ENCODE measurements around the gene RYR1.

Gene RYR1

GRCh38 chr19:38538386-38538785 is 104.9 kb downstream of the RYR1 start:
- WGBS (ENCODE audit: extremely low coverage, insufficient coverage, low lambda C conversion rate): no CpG with 5 or more reads among the region's 3 CpGs
- Histone ChIP-seq H3K4ac (ENCODE audit: low read depth, low read length) (no peak overlapping the region), H3K56ac (ENCODE audit: low read length) (no peak overlapping the region), H3K4me1 (ENCODE audit: control insufficient read depth, low read depth, low read length) (no peaks in the 10 kb centered on the region), H2BK5ac (ENCODE audit: low read length) (no peak overlapping the region), H4K8ac (ENCODE audit: low read depth, low read length) (no peak overlapping the region), H3K9ac (ENCODE audit: low read length) (no peak overlapping the region), H3K36me3 (ENCODE audit: control insufficient read depth, insufficient read depth, low read length) (no peaks in the 10 kb centered on the region), H3K79me2 (ENCODE audit: control insufficient read depth, insufficient read depth, low read length) (no peaks in the 10 kb centered on the region), H3K4me3 (ENCODE audit: low read length) (no peak overlapping the region), H3K79me1 (ENCODE audit: low read length) (no peaks in the 10 kb centered on the region), H4K5ac (ENCODE audit: low read length) (no peak overlapping the region), H3K23ac (ENCODE audit: low read length) (no peak overlapping the region), H3K18ac (ENCODE audit: low read length) (no peak overlapping the region), H3K27me3 (ENCODE audit: insufficient read depth, low read length, poor library complexity) (no peaks in the 10 kb centered on the region), H3K27ac (ENCODE audit: low read depth, low read length) (no peak overlapping the region), H3K4me2 (ENCODE audit: low read length) (no peak overlapping the region), H2AK5ac (ENCODE audit: low read length) (no peak overlapping the region), H2BK15ac (replicated peaks; ENCODE audit: low read depth) (no peak overlapping the region), H2BK120ac (ENCODE audit: low read depth, low read length) (no peak overlapping the region)
- DNase-seq: no peak

- no peak overlapping the region for H3K4ac ChIP-seq (ENCODE audit: low read depth, low read length)
- H3K79me2 ChIP-seq (ENCODE audit: control insufficient read depth, insufficient read depth, low read length): no peaks in the 10 kb centered on the region
- H3K4me2 ChIP-seq (ENCODE audit: low read length): no peak overlapping the region
- H3K9ac ChIP-seq (ENCODE audit: low read length): no peak overlapping the region
- no peak overlapping the region for H4K5ac ChIP-seq (ENCODE audit: low read length)
- no peak overlapping the region for H3K27ac ChIP-seq (ENCODE audit: low read depth, low read length)
- H4K8ac ChIP-seq (ENCODE audit: low read depth, low read length): no peak overlapping the region
- no peak overlapping the region for H2BK120ac ChIP-seq (ENCODE audit: low read depth, low read length)
- H3K23ac ChIP-seq (ENCODE audit: low read length): no peak overlapping the region
- no peaks in the 10 kb centered on the region for H3K79me1 ChIP-seq (ENCODE audit: low read length)
- no peak overlapping the region for H3K18ac ChIP-seq (ENCODE audit: low read length)
- no peaks in the 10 kb centered on the region for H3K36me3 ChIP-seq (ENCODE audit: control insufficient read depth, insufficient read depth, low read length)
- no CpG with 5 or more reads among the region's 6 CpGs for WGBS (ENCODE audit: extremely low coverage, insufficient coverage, low lambda C conversion rate)
- H3K4me1 ChIP-seq (ENCODE audit: control insufficient read depth, low read depth, low read length): no peaks in the 10 kb centered on the region
- DNase-seq: no peak
- H3K4me3 ChIP-seq (ENCODE audit: low read length): no peak overlapping the region
- no peaks in the 10 kb centered on the region for H3K27me3 ChIP-seq (ENCODE audit: insufficient read depth, low read length, poor library complexity)
- no peak overlapping the region for H2BK15ac ChIP-seq (replicated peaks; ENCODE audit: low read depth)
- no peak overlapping the region for H3K56ac ChIP-seq (ENCODE audit: low read length)
- H2AK5ac ChIP-seq (ENCODE audit: low read length): no peak overlapping the region
- no peak overlapping the region for H2BK5ac ChIP-seq (ENCODE audit: low read length)
Measured at GRCh38 chr19:38538793-38539528, 105.5 kb downstream of the RYR1 start.

GRCh38 chr19:38539751-38540150 is 106.3 kb downstream of the RYR1 start:
- no peaks in the 10 kb centered on the region for H3K27me3 ChIP-seq (ENCODE audit: insufficient read depth, low read length, poor library complexity)
- H3K36me3 ChIP-seq (ENCODE audit: control insufficient read depth, insufficient read depth, low read length): no peaks in the 10 kb centered on the region
- H3K9ac ChIP-seq (ENCODE audit: low read length): no peak overlapping the region
- H3K79me2 ChIP-seq (ENCODE audit: control insufficient read depth, insufficient read depth, low read length): no peaks in the 10 kb centered on the region
- no peak overlapping the region for H3K4me3 ChIP-seq (ENCODE audit: low read length)
- H2BK5ac ChIP-seq (ENCODE audit: low read length): no peak overlapping the region
- H4K5ac ChIP-seq (ENCODE audit: low read length): no peak overlapping the region
- no peaks in the 10 kb centered on the region for H3K79me1 ChIP-seq (ENCODE audit: low read length)
- no peak overlapping the region for H3K18ac ChIP-seq (ENCODE audit: low read length)
- no peak overlapping the region for H2AK5ac ChIP-seq (ENCODE audit: low read length)
- no peak overlapping the region for H3K4me2 ChIP-seq (ENCODE audit: low read length)
- H3K56ac ChIP-seq (ENCODE audit: low read length): no peak overlapping the region
- H3K27ac ChIP-seq (ENCODE audit: low read depth, low read length): no peak overlapping the region
- no peak for DNase-seq
- peaks cover 1% of the 10 kb centered on the region for H3K4me1 ChIP-seq (ENCODE audit: control insufficient read depth, low read depth, low read length)
- H4K8ac ChIP-seq (ENCODE audit: low read depth, low read length): no peak overlapping the region
- no peak overlapping the region for H3K4ac ChIP-seq (ENCODE audit: low read depth, low read length)
- no CpG with 5 or more reads among the region's 1 CpG for WGBS (ENCODE audit: extremely low coverage, insufficient coverage, low lambda C conversion rate)
- H2BK120ac ChIP-seq (ENCODE audit: low read depth, low read length): no peak overlapping the region
- no peak overlapping the region for H2BK15ac ChIP-seq (replicated peaks; ENCODE audit: low read depth)
- no peak overlapping the region for H3K23ac ChIP-seq (ENCODE audit: low read length)

- Histone ChIP-seq H2BK120ac (ENCODE audit: low read depth, low read length) (no peak overlapping the region), H2AK5ac (ENCODE audit: low read length) (no peak overlapping the region), H3K79me2 (ENCODE audit: control insufficient read depth, insufficient read depth, low read length) (no peaks in the 10 kb centered on the region), H3K4me1 (ENCODE audit: control insufficient read depth, low read depth, low read length) (peaks cover 2% of the 10 kb centered on the region), H4K5ac (ENCODE audit: low read length) (no peak overlapping the region), H3K4me3 (ENCODE audit: low read length) (no peak overlapping the region), H3K23ac (ENCODE audit: low read length) (no peak overlapping the region), H3K36me3 (ENCODE audit: control insufficient read depth, insufficient read depth, low read length) (no peaks in the 10 kb centered on the region), H3K27ac (ENCODE audit: low read depth, low read length) (no peak overlapping the region), H2BK5ac (ENCODE audit: low read length) (no peak overlapping the region), H3K4me2 (ENCODE audit: low read length) (no peak overlapping the region), H4K8ac (ENCODE audit: low read depth, low read length) (no peak overlapping the region), H3K79me1 (ENCODE audit: low read length) (no peaks in the 10 kb centered on the region), H3K56ac (ENCODE audit: low read length) (no peak overlapping the region), H3K18ac (ENCODE audit: low read length) (no peak overlapping the region), H3K9ac (ENCODE audit: low read length) (no peak overlapping the region), H3K27me3 (ENCODE audit: insufficient read depth, low read length, poor library complexity) (no peaks in the 10 kb centered on the region), H3K4ac (ENCODE audit: low read depth, low read length) (no peak overlapping the region), H2BK15ac (replicated peaks; ENCODE audit: low read depth) (no peak overlapping the region)
- DNase-seq: no peak
- WGBS (ENCODE audit: extremely low coverage, insufficient coverage, low lambda C conversion rate): no CpG with 5 or more reads among the region's 4 CpGs
Measured at GRCh38 chr19:38542040-38542439, 108.5 kb downstream of the RYR1 start.

GRCh38 chr19:38543286-38543806 is 109.9 kb downstream of the RYR1 start:
- Histone ChIP-seq H2AK5ac (ENCODE audit: low read length) (no peak overlapping the region), H3K79me1 (ENCODE audit: low read length) (no peaks in the 10 kb centered on the region), H3K4me1 (ENCODE audit: control insufficient read depth, low read depth, low read length) (peaks cover 2% of the 10 kb centered on the region), H3K56ac (ENCODE audit: low read length) (no peak overlapping the region), H3K18ac (ENCODE audit: low read length) (no peak overlapping the region), H3K4ac (ENCODE audit: low read depth, low read length) (no peak overlapping the region), H3K23ac (ENCODE audit: low read length) (no peak overlapping the region), H3K4me3 (ENCODE audit: low read length) (no peak overlapping the region), H3K27me3 (ENCODE audit: insufficient read depth, low read length, poor library complexity) (no peaks in the 10 kb centered on the region), H3K9ac (ENCODE audit: low read length) (no peak overlapping the region), H2BK15ac (replicated peaks; ENCODE audit: low read depth) (no peak overlapping the region), H2BK120ac (ENCODE audit: low read depth, low read length) (no peak overlapping the region), H2BK5ac (ENCODE audit: low read length) (no peak overlapping the region), H4K8ac (ENCODE audit: low read depth, low read length) (no peak overlapping the region), H3K4me2 (ENCODE audit: low read length) (no peak overlapping the region), H3K27ac (ENCODE audit: low read depth, low read length) (no peak overlapping the region), H3K36me3 (ENCODE audit: control insufficient read depth, insufficient read depth, low read length) (no peaks in the 10 kb centered on the region), H4K5ac (ENCODE audit: low read length) (no peak overlapping the region), H3K79me2 (ENCODE audit: control insufficient read depth, insufficient read depth, low read length) (no peaks in the 10 kb centered on the region)
- no peak for DNase-seq
- no CpG with 5 or more reads among the region's 19 CpGs for WGBS (ENCODE audit: extremely low coverage, insufficient coverage, low lambda C conversion rate)
